ENCODE data around the gene RHNO1.

DNA sequence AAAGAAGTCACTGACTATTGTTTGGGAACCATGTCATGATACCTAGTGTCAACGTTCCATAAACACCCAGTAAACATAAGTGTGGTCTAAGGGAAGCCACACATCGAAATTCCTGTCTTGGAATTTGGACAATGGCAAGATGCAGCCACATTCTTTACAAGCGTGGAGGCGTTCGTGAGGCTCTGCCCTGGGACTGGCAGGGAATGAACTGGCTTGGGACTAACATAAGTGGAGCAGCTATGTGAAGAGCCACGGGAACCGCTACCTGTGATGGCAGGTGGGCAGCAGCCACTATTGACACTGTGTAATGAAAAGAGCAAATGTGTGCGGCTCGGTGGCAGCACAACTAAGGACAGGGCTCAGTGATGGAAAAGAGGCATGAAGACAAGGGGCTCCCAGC lies 32.2 kb upstream of the RHNO1 start:
- TF ChIP-seq, protein P1, sequence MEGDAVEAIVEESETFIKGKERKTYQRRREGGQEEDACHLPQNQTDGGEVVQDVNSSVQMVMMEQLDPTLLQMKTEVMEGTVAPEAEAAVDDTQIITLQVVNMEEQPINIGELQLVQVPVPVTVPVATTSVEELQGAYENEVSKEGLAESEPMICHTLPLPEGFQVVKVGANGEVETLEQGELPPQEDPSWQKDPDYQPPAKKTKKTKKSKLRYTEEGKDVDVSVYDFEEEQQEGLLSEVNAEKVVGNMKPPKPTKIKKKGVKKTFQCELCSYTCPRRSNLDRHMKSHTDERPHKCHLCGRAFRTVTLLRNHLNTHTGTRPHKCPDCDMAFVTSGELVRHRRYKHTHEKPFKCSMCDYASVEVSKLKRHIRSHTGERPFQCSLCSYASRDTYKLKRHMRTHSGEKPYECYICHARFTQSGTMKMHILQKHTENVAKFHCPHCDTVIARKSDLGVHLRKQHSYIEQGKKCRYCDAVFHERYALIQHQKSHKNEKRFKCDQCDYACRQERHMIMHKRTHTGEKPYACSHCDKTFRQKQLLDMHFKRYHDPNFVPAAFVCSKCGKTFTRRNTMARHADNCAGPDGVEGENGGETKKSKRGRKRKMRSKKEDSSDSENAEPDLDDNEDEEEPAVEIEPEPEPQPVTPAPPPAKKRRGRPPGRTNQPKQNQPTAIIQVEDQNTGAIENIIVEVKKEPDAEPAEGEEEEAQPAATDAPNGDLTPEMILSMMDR (IDR thresholded peaks at IDR 0.05) = no peak
- TF ChIP-seq POLR2AphosphoS5 (IDR thresholded peaks at IDR 0.05) = no peak
